GM23248 (cell line): ENCODE results near the gene NOL4L. TPM values are rescaled to one million over a fixed set of nuclear protein-coding genes. Genes with fewer than 3 reads are reported as not detected.

Experiments
- DNase-seq: peaks from one replicate; pipeline ENCODE4 v3.0.0-alpha.2; 2015
- H2AFZ ChIP-seq: fragments of 200-600 bp; sonication (generic); 2 replicates; pipeline ENCODE4 v1.6.1; 2016; ENCODE audit warnings: antibody characterized with exemption
- H3F3A ChIP-seq: fragments of 200-600 bp; sonication (generic); 2 replicates; pipeline ENCODE4 v1.6.1; 2016; ENCODE audit warnings: mild to moderate bottlenecking, antibody characterized with exemption, mixed run types; ENCODE audit not compliant: insufficient read depth
- H3K27ac ChIP-seq: fragments of 200-600 bp; sonication (generic); 2 replicates; pipeline ENCODE4 v1.5.1; 2016; ENCODE audit warnings: mild to moderate bottlenecking
- H3K27me3 ChIP-seq: fragments of 200-600 bp; sonication (generic); replicated peaks from 2 replicates; pipeline ENCODE4 v1.6.1; 2016; ENCODE audit warnings: mild to moderate bottlenecking; ENCODE audit not compliant: insufficient read depth
- H3K36me3 ChIP-seq: fragments of 200-600 bp; sonication (generic); 2 replicates; pipeline ENCODE4 v1.6.1; 2016; ENCODE audit warnings: low read depth, mild to moderate bottlenecking
- H3K4me1 ChIP-seq: fragments of 200-600 bp; sonication (generic); 2 replicates; pipeline ENCODE4 v1.6.1; 2016; ENCODE audit warnings: mild to moderate bottlenecking; ENCODE audit not compliant: insufficient read depth
- H3K4me2 ChIP-seq: fragments of 200-600 bp; sonication (generic); one replicate; pipeline ENCODE4 v1.6.1; 2016; ENCODE audit warnings: mild to moderate bottlenecking; ENCODE audit not compliant: unreplicated experiment
- H3K4me3 ChIP-seq: fragments of 200-600 bp; sonication (generic); 2 replicates; pipeline ENCODE4 v1.5.1; 2016; ENCODE audit warnings: mild to moderate bottlenecking
- H3K79me2 ChIP-seq: fragments of 200-600 bp; sonication (generic); 2 replicates; pipeline ENCODE4 v1.6.1; 2016; ENCODE audit warnings: mild to moderate bottlenecking; ENCODE audit not compliant: insufficient read depth
- H3K9ac ChIP-seq: fragments of 200-600 bp; sonication (generic); 2 replicates; pipeline ENCODE4 v1.6.1; 2016; ENCODE audit warnings: mild to moderate bottlenecking
- H3K9me2 ChIP-seq: fragments of 200-600 bp; sonication (generic); 2 replicates; pipeline ENCODE4 v1.6.1; 2016; ENCODE audit warnings: mixed run types, mild to moderate bottlenecking, moderate library complexity; ENCODE audit not compliant: insufficient read depth
- H3K9me3 ChIP-seq: fragments of 200-600 bp; sonication (generic); one replicate; pipeline ENCODE4 v1.6.1; 2017; ENCODE audit warnings: low read depth
- H4K20me1 ChIP-seq: fragments of 200-600 bp; sonication (generic); 2 replicates; pipeline ENCODE4 v1.6.0; 2016; ENCODE audit not compliant: insufficient read depth
- EZH2 ChIP-seq: fragments of 200-600 bp; sonication (generic); IDR thresholded peaks from 2 replicates; pipeline ENCODE4 v1.6.1; 2018; ENCODE audit warnings: antibody characterized with exemption, mild to moderate bottlenecking; ENCODE audit not compliant: insufficient read depth, poor library complexity, severe bottlenecking
- EZH2phosphoT487 ChIP-seq: fragments of 200-600 bp; sonication (generic); IDR thresholded peaks from 2 replicates; pipeline ENCODE4 v1.6.1; 2018; ENCODE audit warnings: antibody characterized with exemption, moderate library complexity, mild to moderate bottlenecking, low read depth; ENCODE audit not compliant: insufficient read depth
- WGBS, 2 experiments: methylation state at CpG; one replicate each; pipeline ENCODE4 v1.1.6; 2015 to 2017; ENCODE audit warnings: low lambda C conversion rate in 2 of 2, low coverage in 1 of 2; ENCODE audit errors: missing lambda C conversion rate in 2 of 2; 5-methylcytosine and 5-hydroxymethylcytosine counted together
- in situ Hi-C: fragments of 300-500 bp; cut with MboI; formaldehyde crosslinking; loops from 2 replicates; pipeline ENCODE4 v1.15.0; 2020
- polyA plus RNA-seq: library from polyadenylated mRNA; unstranded; fragments of >200 nt; fragmentation: Nextera tagmentation; extraction: Ambion mirVana; gene quantifications from 2 replicates; pipeline ENCODE4 v1.2.1, GENCODE V29; 2016
- total RNA-seq: library from RNA; depleted of rRNA; stranded (reverse); fragments of >200 nt; shearing (Covaris generic); gene quantifications from 2 replicates; pipeline ENCODE4 v1.2.3, GENCODE V29; 2014

The NOL4L gene
- total and polyA plus RNA-seq, 2 experiments from 2014 or later = 5.2 to 7.9 TPM

- no peak overlapping the region for H2AFZ ChIP-seq
- H3K79me2 ChIP-seq = no peaks in the 10 kb centered on the region
- TF ChIP-seq EZH2 = no peak
- H3K4me1 ChIP-seq = peaks cover 7% of the 10 kb centered on the region; the same call in 1 of the 2 replicates
- H3K4me2 ChIP-seq = no peak overlapping the region
- H3K9me3 ChIP-seq = no peaks in the 10 kb centered on the region
- no peaks in the 10 kb centered on the region for H3K27me3 ChIP-seq
- H3F3A ChIP-seq = no peaks in the 10 kb centered on the region
- DNase-seq = no peak
- H4K20me1 ChIP-seq = no peaks in the 10 kb centered on the region
- H3K36me3 ChIP-seq = no peaks in the 10 kb centered on the region
- H3K27ac ChIP-seq = no peak overlapping the region
- no peak overlapping the region for H3K9ac ChIP-seq
- H3K4me3 ChIP-seq = no peak overlapping the region
- WGBS, 2 experiments = 74 to 78% methylated on average over 12 of the region's 12 CpGs
- no peaks in the 10 kb centered on the region for H3K9me2 ChIP-seq
- in situ Hi-C loops = no loop called here
These were observed 18.5 kb downstream of the NOL4L start for GRCh38 chr20:32566379-32567374.

- in situ Hi-C loops = no loop called here
These were observed 19.4 kb downstream of the NOL4L start for GRCh38 chr20:32565735-32566032.

GRCh38 chr20:32564921-32565734, 20.0 kb downstream of the NOL4L start:
- no peaks in the 10 kb centered on the region for H3K36me3 ChIP-seq
- no peak overlapping the region for H3K4me2 ChIP-seq
- no peak overlapping the region for H3K4me3 ChIP-seq
- H3K27me3 ChIP-seq = no peaks in the 10 kb centered on the region
- in situ Hi-C loops = no loop called here
- no peaks in the 10 kb centered on the region for H3F3A ChIP-seq
- no peak overlapping the region for H3K27ac ChIP-seq
- no peaks in the 10 kb centered on the region for H3K79me2 ChIP-seq
- no peaks in the 10 kb centered on the region for H3K9me2 ChIP-seq
- DNase-seq = no peak
- H4K20me1 ChIP-seq = no peaks in the 10 kb centered on the region
- H3K9me3 ChIP-seq = no peaks in the 10 kb centered on the region
- no peak overlapping the region for H2AFZ ChIP-seq
- H3K4me1 ChIP-seq = peaks cover 1% of the 10 kb centered on the region; the same call in 1 of the 2 replicates
- TF ChIP-seq EZH2 = no peak
- TF ChIP-seq EZH2phosphoT487 = no peak
- WGBS, 2 experiments = 69% methylated on average over 18 to 19 of the region's 19 CpGs
- H3K9ac ChIP-seq = no peak overlapping the region

More at GRCh38 chr20:32565735-32566032, 19.4 kb downstream of the NOL4L start:
- H3K27me3 ChIP-seq = no peaks in the 10 kb centered on the region
- no peaks in the 10 kb centered on the region for H4K20me1 ChIP-seq
- H3K4me1 ChIP-seq = peaks cover 7% of the 10 kb centered on the region; the same call in 1 of the 2 replicates
- no peaks in the 10 kb centered on the region for H3K36me3 ChIP-seq
- no peak overlapping the region for H3K9ac ChIP-seq
- H3K79me2 ChIP-seq = no peaks in the 10 kb centered on the region
- TF ChIP-seq EZH2 (no peak), EZH2phosphoT487 (no peak)
- no peak for DNase-seq
- no peak overlapping the region for H3K4me2 ChIP-seq
- H3K9me3 ChIP-seq = no peaks in the 10 kb centered on the region
- no peak overlapping the region for H2AFZ ChIP-seq
- H3F3A ChIP-seq = no peaks in the 10 kb centered on the region
- H3K27ac ChIP-seq = no peak overlapping the region
- H3K4me3 ChIP-seq = no peak overlapping the region
- WGBS, 2 experiments = 77 to 88% methylated on average over 5 of the region's 5 CpGs
- no peaks in the 10 kb centered on the region for H3K9me2 ChIP-seq

- Histone ChIP-seq H2AFZ (no peak overlapping the region), H3F3A (no peaks in the 10 kb centered on the region), H3K27me3 (no peaks in the 10 kb centered on the region), H3K27ac (no peak overlapping the region), H3K4me1 (no peaks in the 10 kb centered on the region), H4K20me1 (no peaks in the 10 kb centered on the region), H3K9me2 (no peaks in the 10 kb centered on the region), H3K4me2 (no peak overlapping the region), H3K79me2 (no peaks in the 10 kb centered on the region), H3K36me3 (no peaks in the 10 kb centered on the region), H3K9ac (no peak overlapping the region), H3K4me3 (no peak overlapping the region), H3K9me3 (no peaks in the 10 kb centered on the region)
- no peak for DNase-seq
- TF ChIP-seq EZH2phosphoT487 = no peak
- no peak for TF ChIP-seq EZH2
- in situ Hi-C loops = no loop called here
- WGBS, 2 experiments = 68 to 76% methylated on average over 6 of the region's 6 CpGs
These were observed 20.7 kb downstream of the NOL4L start for GRCh38 chr20:32564440-32564839.
